Measurements from ENCODE around the gene KCNQ2. TPM values are rescaled to one million over a fixed set of nuclear protein-coding genes. Genes with fewer than 3 reads are reported as not detected.
"Not testable (repeated sequence)": the region's sequence is repeated elsewhere in the genome, so short reads cannot be mapped to it uniquely, and the experiment has no call there.

Gene KCNQ2
- total RNA-seq, 2 experiments from 2014 or later: not detected

DNA sequence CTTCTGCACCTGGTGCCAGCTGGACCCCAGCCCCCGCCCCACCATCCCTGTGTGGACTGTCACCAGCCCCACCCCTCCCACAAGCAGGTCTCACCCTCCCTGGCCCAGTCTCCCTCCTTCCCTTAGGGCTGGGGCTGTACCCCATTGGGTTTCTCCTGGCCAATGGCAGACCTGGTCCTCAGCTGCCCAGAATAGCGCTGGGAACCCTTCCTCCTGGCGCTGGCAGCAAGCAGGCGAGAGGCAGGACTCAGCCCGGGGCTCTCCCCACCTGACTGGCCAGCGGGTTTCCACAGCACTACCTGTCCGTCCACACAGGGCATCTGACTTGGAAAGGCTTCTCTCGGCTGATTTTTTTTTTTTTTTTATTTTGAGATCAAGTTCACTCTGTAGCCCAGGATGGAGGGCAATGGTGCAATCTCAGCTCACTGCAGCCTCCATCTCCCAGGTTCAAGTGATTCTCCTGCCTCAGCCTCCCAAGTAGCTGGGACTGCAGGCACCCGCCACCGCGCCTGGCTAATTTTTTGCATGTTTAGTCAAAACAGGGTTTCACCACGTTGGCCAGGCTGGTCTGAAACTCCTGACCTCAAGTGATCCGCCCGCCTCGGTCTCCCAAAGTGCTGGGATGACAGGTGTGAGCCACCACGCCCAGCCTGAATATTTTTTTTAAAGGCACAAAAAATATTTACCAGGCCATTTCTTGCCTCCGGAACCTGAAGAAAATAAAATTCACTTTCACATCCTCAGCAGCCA lies 89.7 kb downstream of the KCNQ2 start:
- POLR2A ChIA-PET: interaction anchor here (0.7 kb wide), 1 partner anchor 143 kb away, joined by 4 read pairs; no protein-coding TSS in a partner anchor

DNA sequence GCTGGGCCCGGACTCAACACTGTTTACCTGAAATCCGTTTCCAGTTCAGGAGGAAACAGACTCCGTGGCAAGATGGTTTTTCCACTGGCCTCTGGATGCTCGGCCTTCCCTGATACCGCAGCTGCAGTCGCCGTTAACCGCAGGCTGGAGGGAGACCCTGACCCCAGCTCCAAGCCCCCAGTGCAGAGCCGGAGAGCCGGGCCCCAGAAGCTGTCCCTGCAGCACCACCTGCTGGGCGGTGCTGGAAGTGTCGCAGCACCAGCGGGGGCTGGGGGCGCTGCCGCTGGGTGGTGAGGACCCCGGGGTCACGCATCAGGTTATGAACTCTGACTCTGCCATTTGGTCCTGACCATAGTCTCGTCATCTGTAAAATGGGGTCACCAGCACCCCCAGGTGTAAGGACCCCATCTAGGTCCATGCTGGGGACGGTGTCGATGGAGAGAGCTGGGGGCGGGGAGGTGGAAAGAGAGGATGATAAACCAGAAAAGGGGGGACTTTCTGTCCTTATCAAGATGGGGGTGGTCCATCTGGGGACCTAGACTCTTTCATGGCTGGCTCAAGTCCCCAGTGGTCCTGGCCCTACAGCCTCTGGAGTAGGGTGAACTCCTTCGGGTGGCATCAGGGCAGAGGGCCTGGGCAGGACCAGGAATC lies 90.5 kb downstream of the KCNQ2 start:
- ChIA-PET CTCF (interaction anchor here (0.7 to 2.5 kb wide), 4 partner anchors 72 to 760 kb away, joined by 3 to 22 read pairs (median 6); no protein-coding TSS in a partner anchor), POLR2A (no interaction called here)

More for the DNA sequence above, 89.7 kb downstream of the KCNQ2 start:
- CTCF ChIA-PET: interaction anchor here (2.5 kb wide), 1 partner anchor 159 kb away, joined by 22 read pairs; no protein-coding TSS in a partner anchor

DNA sequence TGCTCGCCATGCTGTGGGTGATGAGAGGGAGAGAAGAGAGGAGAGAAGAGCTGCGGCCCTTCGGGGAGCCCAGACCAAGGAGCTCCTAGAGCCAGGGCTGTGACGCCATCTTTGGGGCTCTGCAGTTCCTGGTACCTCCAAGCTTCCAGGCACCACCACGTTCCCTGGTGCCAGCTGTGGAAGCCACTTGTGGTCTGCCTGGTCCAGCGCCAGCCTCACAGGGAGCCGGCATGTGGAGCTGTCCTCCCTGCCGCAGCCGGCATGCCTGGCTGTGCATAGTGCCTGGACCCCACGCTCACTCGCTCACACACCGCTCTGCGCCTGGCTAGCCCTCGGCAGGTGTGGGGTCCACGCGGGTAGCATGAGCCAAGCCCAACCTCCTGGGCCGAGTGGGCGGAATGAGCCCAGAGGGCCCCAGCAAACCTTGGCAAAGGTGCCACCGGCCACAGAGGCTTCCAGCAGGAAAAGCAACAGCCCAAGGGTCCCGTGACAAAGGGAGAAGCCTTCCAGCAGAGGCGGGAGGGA lies 92.0 kb downstream of the KCNQ2 start:
- ChIA-PET POLR2A (no interaction called here), CTCF (interaction anchor here (1.0 to 2.5 kb wide), 3 partner anchors 71 to 156 kb away, joined by 3 to 22 read pairs (median 8); no protein-coding TSS in a partner anchor)

DNA sequence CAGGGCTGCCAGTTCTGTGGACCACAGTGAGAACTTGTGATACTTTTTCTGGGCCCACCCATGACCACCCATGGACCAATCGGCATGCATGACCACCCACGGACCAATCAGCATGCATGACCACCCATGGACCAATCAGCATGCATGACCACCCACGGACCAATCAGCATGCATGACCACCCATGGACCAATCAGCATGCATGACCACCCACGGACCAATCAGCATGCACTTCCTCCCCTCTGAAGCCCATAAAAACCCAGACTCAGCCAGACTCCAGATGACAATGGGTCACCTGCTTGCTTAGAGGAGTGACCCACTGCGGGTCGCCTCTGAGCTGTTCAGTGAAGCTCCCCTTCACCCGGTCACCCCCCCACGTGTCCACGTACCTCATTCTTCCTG lies 92.6 kb downstream of the KCNQ2 start:
- CTCF ChIA-PET: interaction anchor here (1.0 kb wide), 1 partner anchor 70 kb away, joined by 3 read pairs; no protein-coding TSS in a partner anchor
- POLR2A ChIA-PET: not testable (repeated sequence)

DNA sequence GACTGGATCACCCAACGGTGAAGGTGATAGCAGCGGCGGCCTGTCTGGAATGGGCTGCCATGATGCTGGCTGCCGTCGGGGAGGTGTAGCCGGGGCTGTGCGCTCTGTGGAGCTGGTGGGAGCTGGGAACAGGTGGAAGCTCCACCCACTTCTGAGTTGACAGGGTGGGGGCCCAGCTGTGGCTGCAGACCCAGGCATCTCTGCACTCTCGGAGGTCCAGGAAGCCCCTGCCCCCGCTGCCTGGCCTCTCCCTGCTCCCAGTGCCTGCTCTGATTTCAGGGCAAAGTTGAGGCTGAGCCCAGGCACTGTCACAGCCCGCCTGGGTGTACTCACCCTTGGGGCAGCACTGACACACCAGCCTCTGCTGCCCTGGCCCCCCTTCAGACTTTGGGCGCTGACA lies 93.2 kb downstream of the KCNQ2 start:
- POLR2A ChIA-PET: no interaction called here

DNA sequence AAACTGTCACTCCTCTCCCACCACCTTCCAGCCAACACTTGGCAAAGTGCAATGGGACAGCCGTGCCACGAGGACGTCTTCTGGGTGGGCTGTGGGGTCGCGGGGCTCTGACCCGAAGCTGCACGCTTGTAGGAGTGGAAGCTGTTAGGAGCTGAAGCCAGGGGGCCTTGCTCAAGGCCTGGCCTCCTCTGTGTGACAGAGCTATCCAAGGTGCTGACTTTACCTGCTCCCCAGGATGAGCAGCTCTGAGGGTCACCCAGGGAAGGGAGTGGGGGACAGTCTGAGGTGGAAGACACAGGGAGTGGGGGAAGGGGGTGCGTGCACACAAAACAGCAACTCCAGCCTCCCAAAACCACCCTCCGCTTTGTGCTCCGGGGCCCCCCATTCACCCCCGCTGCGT lies 93.8 kb downstream of the KCNQ2 start:
- CTCF ChIA-PET: interaction anchor here (1.4 kb wide), 1 partner anchor 155 kb away, joined by 4 read pairs; no protein-coding TSS in a partner anchor

More for the DNA sequence above, 93.2 kb downstream of the KCNQ2 start:
- CTCF ChIA-PET: no interaction called here

DNA sequence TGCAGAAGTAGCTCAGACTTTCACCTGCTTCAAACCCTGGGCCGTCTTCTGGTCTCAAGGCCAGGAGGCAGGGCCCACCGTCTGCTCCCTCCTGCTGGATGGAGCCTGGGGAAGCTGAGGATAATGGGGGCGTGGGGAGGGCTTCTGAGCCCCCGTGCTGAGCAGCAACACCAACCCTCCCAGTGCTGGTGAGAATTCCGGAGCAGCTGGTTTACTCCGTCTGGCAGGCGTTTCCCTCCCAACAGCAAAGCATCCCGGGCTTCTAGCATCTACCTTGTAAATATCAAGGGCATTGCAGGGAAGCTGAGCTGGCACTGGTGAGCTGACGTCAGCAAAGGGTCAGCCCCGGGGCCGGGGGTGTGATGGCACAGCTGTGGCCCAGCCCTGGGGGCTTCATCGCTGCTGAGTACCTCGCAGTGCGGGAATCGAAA lies 94.5 kb downstream of the KCNQ2 start:
- POLR2A ChIA-PET: no interaction called here
- CTCF ChIA-PET: interaction anchor here (1.4 kb wide), 1 partner anchor 155 kb away, joined by 4 read pairs; no protein-coding TSS in a partner anchor

More for the DNA sequence above, 93.8 kb downstream of the KCNQ2 start:
- POLR2A ChIA-PET: no interaction called here

DNA sequence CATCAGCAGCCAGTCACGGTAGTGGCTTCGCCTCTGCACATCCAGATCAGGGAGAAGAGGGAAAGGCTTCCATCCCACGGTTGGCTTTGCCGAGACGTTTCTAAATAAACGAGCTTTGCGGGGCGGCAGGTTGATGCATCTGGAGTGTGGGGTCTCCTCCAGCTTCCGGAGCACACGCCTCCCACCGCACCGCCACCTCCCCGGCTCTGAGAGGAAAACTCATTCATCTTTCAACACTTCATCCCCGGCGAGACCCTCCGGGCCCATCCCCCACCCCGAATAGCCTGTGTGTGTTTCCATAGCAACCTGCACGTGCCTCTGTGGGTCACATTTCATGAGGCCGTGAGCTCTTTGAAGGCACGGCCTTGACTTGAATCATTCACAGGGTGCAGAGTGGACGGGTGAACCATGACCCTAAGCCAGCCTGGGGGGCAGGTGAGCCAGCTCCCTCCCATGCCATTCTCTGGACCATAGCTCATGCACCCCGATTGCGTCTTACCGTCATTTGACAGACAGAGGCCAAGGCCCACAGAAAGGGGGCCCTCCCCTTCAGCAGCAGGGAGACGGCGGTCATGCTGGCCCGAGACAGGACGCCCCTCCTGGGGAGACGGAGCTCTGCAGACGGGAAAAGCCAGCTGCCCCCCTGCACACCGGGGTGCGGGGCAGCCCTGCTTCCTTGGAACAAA lies 95.1 kb downstream of the KCNQ2 start:
- ChIA-PET POLR2A (no interaction called here), CTCF (interaction anchor here (0.8 to 1.4 kb wide), 3 partner anchors 67 to 154 kb away, joined by 3 to 4 read pairs (median 3); no protein-coding TSS in a partner anchor)

- ChIA-PET POLR2A (no interaction called here), CTCF (interaction anchor here (0.8 to 1.0 kb wide), 2 partner anchors 67 to 153 kb away, joined by 3 read pairs; no protein-coding TSS in a partner anchor)
These were observed 95.9 kb downstream of the KCNQ2 start for GRCh38 chr20:63376283-63377250.

DNA sequence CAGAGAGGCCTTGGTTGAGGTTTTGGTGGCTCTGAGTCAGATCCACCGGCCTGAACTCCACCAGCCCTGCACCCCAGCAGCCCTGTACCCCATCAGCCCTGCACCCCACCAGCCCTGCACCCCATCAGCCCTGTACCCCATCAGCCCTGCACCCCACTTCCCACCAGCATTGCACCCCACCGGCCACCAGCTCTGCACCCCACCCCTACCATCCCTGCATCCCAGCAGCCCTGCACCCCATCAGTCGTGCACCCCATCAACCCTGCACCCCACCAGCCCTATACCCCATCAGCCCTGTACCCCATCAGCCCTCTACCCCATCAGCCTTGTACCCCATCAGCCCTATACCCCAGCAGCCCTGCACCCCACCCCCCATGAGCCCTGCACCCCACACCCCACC lies 97.0 kb downstream of the KCNQ2 start:
- ChIA-PET POLR2A (no interaction called here), CTCF (no interaction called here)

DNA sequence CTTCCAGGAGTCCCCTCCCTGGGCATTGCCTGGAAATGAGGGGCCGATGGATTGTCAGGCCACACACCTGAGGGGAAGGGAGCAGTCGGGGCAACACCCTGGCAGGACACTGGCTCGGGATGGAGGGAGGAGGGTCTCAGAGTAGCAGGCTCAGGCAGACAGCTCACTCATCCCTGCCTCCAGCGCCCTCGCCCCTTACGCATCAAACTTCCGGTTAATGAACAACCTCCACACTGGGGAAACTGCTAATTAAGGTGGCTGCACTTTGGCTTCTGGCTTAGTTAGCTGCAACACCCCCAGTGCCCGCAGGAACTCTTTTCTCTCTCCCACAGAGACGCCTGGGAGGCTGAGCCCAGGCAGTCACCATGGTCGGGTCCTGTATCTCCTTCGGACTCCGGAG lies 98.0 kb downstream of the KCNQ2 start:
- ChIA-PET CTCF (no interaction called here), POLR2A (no interaction called here)

- ChIA-PET CTCF (no interaction called here), POLR2A (no interaction called here)
These were observed 98.5 kb downstream of the KCNQ2 start for GRCh38 chr20:63373996-63374395.

DNA sequence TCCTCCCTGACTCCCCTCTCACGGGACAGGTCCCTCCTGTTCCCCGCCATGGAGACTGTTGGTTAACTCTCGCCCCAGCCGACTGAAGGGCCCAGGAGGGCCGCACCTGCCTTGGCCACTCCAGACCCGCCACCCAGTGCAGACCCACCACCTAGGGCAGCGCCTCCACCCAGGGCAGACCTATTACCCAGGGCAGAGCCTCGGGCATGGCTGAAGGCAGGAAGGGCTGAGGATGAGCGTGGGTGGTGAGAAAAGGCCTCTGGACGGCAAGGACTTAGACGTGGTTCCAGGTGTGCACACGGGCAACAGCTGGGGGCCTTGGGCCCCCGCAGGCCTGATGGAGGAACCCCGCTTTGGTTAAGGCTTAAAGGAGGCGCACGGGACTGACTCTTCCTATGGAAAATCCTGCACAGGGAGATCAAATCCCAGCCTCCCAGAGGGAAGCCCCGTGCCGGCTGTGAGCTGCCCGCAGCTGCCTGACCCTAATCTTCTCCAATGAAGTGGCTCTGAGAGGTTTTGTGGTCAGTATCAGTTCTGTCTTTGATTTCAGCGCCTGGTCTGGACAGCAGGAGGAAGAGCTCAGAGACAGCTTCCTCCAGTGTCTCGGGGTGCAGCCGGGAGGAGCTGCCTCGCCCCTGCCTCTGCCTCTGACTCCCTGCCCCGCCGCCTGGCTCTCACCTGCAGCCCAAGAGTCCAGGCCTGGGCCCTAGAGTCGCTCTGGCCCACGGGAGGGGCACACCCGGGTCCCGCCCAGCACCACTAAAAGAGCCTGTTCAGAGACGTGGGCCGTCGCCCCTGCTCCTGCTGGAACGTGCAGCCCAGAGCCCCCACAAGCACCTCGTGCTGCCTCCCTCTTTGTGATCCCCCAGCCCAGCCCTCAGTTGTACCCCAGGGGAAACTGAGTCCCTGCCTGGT lies 99.2 kb downstream of the KCNQ2 start:
- CTCF ChIA-PET: no interaction called here
- POLR2A ChIA-PET: no interaction called here

- CTCF ChIA-PET: no interaction called here
- POLR2A ChIA-PET: no interaction called here
These were observed 101.1 kb downstream of the KCNQ2 start for GRCh38 chr20:63371291-63371865.

DNA sequence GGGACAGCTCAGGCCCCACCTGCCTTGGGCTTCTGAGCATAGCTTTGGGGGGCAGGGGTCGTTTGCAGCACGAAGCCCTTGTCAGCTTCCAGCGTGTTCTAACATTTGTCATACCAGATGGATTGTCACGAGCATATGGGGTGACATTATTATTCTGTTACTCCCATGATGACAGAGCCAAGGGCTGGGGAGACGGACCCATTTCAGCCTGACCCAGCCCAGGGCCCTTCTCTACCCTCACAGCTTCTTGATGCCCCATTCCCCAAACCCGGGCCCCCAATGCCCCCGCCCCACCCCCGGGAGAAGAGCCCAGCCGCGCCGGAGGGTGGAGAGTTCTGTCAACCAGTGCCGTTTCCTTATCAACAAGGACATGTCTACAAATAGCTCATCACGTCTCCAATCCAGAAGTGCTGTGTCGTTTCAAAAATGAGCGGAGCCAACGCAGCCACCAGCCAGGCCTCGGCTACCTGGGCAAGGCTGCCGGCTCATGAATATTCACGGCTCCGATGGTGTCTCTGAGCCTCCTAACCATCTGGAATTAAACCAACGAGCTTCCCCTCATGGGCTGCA lies 101.8 kb downstream of the KCNQ2 start:
- POLR2A ChIA-PET: interaction anchor here (0.9 kb wide), 1 partner anchor 19 kb away, joined by 4 read pairs; no protein-coding TSS in a partner anchor
- CTCF ChIA-PET: no interaction called here

DNA sequence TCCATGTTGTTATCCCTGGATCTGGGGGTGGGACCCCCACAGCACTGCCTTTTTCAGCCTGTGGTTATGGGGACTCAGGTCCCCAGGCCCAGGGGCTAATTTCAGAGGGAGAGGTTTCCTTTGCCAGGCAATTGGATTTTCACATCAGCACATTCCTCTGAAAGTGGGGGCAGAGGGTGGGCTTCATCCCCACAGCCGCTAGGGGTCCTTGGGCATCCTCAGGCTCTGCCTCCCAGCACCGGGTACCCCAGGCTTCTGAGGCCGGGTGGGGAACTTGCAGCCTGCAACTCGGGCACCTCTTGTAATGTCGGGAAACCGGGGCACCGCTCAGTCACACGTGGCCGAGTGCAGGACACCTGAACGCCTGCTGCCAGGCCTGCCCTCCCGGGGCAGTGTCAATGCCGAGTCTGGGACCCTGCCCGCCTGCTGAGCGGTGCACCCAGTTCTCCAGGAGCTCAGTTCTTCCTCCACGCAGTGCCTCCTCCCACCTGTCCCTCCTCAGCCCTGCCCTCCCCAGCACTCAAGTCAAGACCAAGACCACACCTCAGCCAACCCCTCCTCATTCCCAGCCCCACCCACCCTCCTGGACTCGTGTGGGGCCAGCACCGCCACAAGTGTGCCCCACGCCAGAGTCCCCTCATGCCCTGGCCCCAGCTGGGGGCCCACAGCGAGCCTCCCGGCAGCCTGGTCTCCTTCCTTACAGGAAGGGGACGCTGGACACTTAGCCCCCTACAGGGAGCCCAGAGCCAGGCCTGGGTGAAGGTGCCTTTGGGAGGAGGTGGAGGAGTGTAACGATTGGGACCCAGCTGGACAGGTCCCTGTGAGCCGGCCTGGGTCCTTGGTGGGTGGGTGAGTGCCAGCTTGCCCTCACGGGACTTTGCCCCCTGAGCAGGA lies 102.5 kb downstream of the KCNQ2 start:
- POLR2A ChIA-PET: interaction anchor here (0.9 kb wide), 1 partner anchor 19 kb away, joined by 4 read pairs; no protein-coding TSS in a partner anchor
- CTCF ChIA-PET: no interaction called here

All from activated CD8-positive, alpha-beta memory T cell treated with anti-CD3 and anti-CD28 coated beads for 36 hours (primary cell).